H9 (cell line): Measurements from ENCODE around the gene AKT3. TPM values are rescaled to one million over a fixed set of nuclear protein-coding genes. Genes with fewer than 3 reads are reported as not detected.

Source experiments
- DNase-seq: peaks from one replicate; pipeline ENCODE4 v3.0.0-alpha.2; 2017
- H2AFZ ChIP-seq: one replicate; pipeline ENCODE4 v1.6.1; 2013; ENCODE audit warnings: mild to moderate bottlenecking, low read length, control low read depth, moderate library complexity
- H2AK5ac ChIP-seq: 2 replicates; pipeline ENCODE4 v1.6.1; 2013; ENCODE audit warnings: low read length, control low read depth, mixed read lengths; ENCODE audit not compliant: insufficient read length
- H2BK120ac ChIP-seq: one replicate; pipeline ENCODE4 v1.6.1; 2013; ENCODE audit warnings: low read depth, mild to moderate bottlenecking, low read length, control low read depth, inconsistent platforms; ENCODE audit not compliant: poor library complexity, severe bottlenecking
- H2BK12ac ChIP-seq: 2 replicates; pipeline ENCODE4 v1.6.1; 2013; ENCODE audit warnings: low read length, control low read depth, mixed read lengths, low read depth; ENCODE audit not compliant: insufficient read length
- H2BK15ac ChIP-seq: 2 replicates; pipeline ENCODE4 v1.6.1; 2013; ENCODE audit warnings: low read depth, low read length, control low read depth
- H2BK20ac ChIP-seq: one replicate; pipeline ENCODE4 v1.6.1; 2013; ENCODE audit warnings: low read depth, mild to moderate bottlenecking, low read length, control low read depth, inconsistent platforms; ENCODE audit not compliant: poor library complexity, severe bottlenecking
- H2BK5ac ChIP-seq: 2 replicates; pipeline ENCODE4 v1.6.1; 2013; ENCODE audit warnings: low read length, control low read depth, mixed read lengths; ENCODE audit not compliant: insufficient read length
- H3K14ac ChIP-seq: 2 replicates; pipeline ENCODE4 v1.6.1; 2013; ENCODE audit warnings: low read length, control low read depth; ENCODE audit not compliant: insufficient read depth
- H3K18ac ChIP-seq: 2 replicates; pipeline ENCODE4 v1.6.1; 2013; ENCODE audit warnings: low read depth, mild to moderate bottlenecking, mixed read lengths, low read length, control low read depth; ENCODE audit not compliant: insufficient read length
- H3K23ac ChIP-seq: 2 replicates; pipeline ENCODE4 v1.6.1; 2013; ENCODE audit warnings: low read length, control low read depth, mixed read lengths, low read depth; ENCODE audit not compliant: insufficient read length
- H3K23me2 ChIP-seq: 2 replicates; pipeline ENCODE4 v1.6.1; 2013; ENCODE audit warnings: low read depth, mild to moderate bottlenecking, mixed read lengths, low read length, control low read depth; ENCODE audit not compliant: insufficient read length, poor library complexity, severe bottlenecking
- H3K27ac ChIP-seq: 2 replicates; pipeline ENCODE4 v1.5.1; 2013; ENCODE audit warnings: low read length, control low read depth, mixed read lengths, low read depth; ENCODE audit not compliant: insufficient read length
- H3K27me3 ChIP-seq: 2 replicates; pipeline ENCODE4 v1.6.1; 2013; ENCODE audit warnings: low read length, control low read depth, inconsistent platforms; ENCODE audit not compliant: insufficient read depth
- H3K4ac ChIP-seq: 2 replicates; pipeline ENCODE4 v1.6.1; 2013; ENCODE audit warnings: low read depth, mild to moderate bottlenecking, control low read depth, inconsistent platforms, low read length, moderate library complexity
- H3K4me1 ChIP-seq: 2 replicates; pipeline ENCODE4 v1.6.1; 2013; ENCODE audit warnings: low read length, control low read depth, inconsistent platforms; ENCODE audit not compliant: insufficient read depth
- H3K4me2 ChIP-seq: 2 replicates; pipeline ENCODE4 v1.6.1; 2013; ENCODE audit warnings: low read length, control low read depth, mixed read lengths; ENCODE audit not compliant: insufficient read length, insufficient read depth
- H3K56ac ChIP-seq: 2 replicates; pipeline ENCODE4 v1.6.1; 2013; ENCODE audit warnings: low read depth, mild to moderate bottlenecking, mixed read lengths, low read length, control low read depth; ENCODE audit not compliant: insufficient read length
- H3K79me1 ChIP-seq: 2 replicates; pipeline ENCODE4 v1.6.1; 2013; ENCODE audit warnings: low read depth, mild to moderate bottlenecking, moderate library complexity, low read length, control low read depth, inconsistent platforms; ENCODE audit not compliant: insufficient read depth, poor library complexity, severe bottlenecking
- H3K79me2 ChIP-seq: 2 replicates; pipeline ENCODE4 v1.6.1; 2013; ENCODE audit warnings: low read length, control low read depth, inconsistent platforms; ENCODE audit not compliant: insufficient read depth
- H3K9ac ChIP-seq: 2 replicates; pipeline ENCODE4 v1.6.1; 2013; ENCODE audit warnings: low read length, control low read depth, mixed read lengths; ENCODE audit not compliant: insufficient read length; ENCODE audit errors: extremely low read depth
- H3K9me3 ChIP-seq: one replicate; pipeline ENCODE4 v1.6.1; 2013; ENCODE audit warnings: low read depth, low read length, inconsistent platforms; ENCODE audit not compliant: control insufficient read depth
- H3T11ph ChIP-seq: one replicate; pipeline ENCODE4 v1.6.1; 2013; ENCODE audit warnings: mild to moderate bottlenecking, low read length, control low read depth, inconsistent platforms
- H4K20me1 ChIP-seq: one replicate; pipeline ENCODE4 v1.6.1; 2013; ENCODE audit not compliant: control insufficient read depth, insufficient read length, insufficient read depth
- H4K5ac ChIP-seq: 2 replicates; pipeline ENCODE4 v1.6.1; 2013; ENCODE audit warnings: low read depth, mild to moderate bottlenecking, mixed read lengths, low read length, control low read depth; ENCODE audit not compliant: insufficient read length
- H4K8ac ChIP-seq: replicated peaks from 2 replicates; pipeline ENCODE4 v1.6.1; 2013; ENCODE audit warnings: low read length, control low read depth, mixed read lengths, low read depth; ENCODE audit not compliant: insufficient read length
- H4K91ac ChIP-seq: 2 replicates; pipeline ENCODE4 v1.6.1; 2013; ENCODE audit warnings: low read depth, mild to moderate bottlenecking, moderate library complexity, mixed read lengths, low read length, control low read depth; ENCODE audit not compliant: insufficient read length
- H3K27ac Mint-ChIP-seq, 3 experiments: 2 replicates in 2 of 3; 3 replicates in 1 of 3; pipeline ENCODE4 v1.8.0; 2020 to 2021; ENCODE audit warnings: mixed read lengths in 3 of 3, mild to moderate bottlenecking in 1 of 3, moderate library complexity in 1 of 3
- H3K27me3 Mint-ChIP-seq: 2 replicates; pipeline ENCODE4 v1.8.0; 2021; ENCODE audit warnings: low read depth, mild to moderate bottlenecking, moderate library complexity, mixed read lengths
- H3K36me3 Mint-ChIP-seq, 3 experiments: 2 replicates in 2 of 3; 3 replicates in 1 of 3; pipeline ENCODE4 v1.8.0; 2020 to 2021; ENCODE audit warnings: low read depth in 3 of 3, mixed read lengths in 3 of 3; ENCODE audit not compliant: insufficient read depth in 1 of 3
- H3K4me1 Mint-ChIP-seq, 2 experiments: 2 replicates each; pipeline ENCODE4 v1.8.0; 2020; ENCODE audit warnings: mixed read lengths in 2 of 2
- H3K4me3 Mint-ChIP-seq, 2 experiments: 2 replicates in 1 of 2; 3 replicates in 1 of 2; pipeline ENCODE4 v1.8.0; 2020 to 2021; ENCODE audit warnings: mild to moderate bottlenecking in 2 of 2, mixed read lengths in 2 of 2, moderate library complexity in 1 of 2
- H3K9me3 Mint-ChIP-seq, 2 experiments: 2 replicates in 1 of 2; 3 replicates in 1 of 2; pipeline ENCODE4 v1.8.0; 2020; ENCODE audit warnings: mild to moderate bottlenecking in 2 of 2, mixed read lengths in 2 of 2, moderate library complexity in 1 of 2
- WGBS: extraction: QIAGEN DNeasy Blood & Tissue Kit; methylation state at CpG from one replicate; pipeline ENCODE4 v1.1.7; 2013; ENCODE audit warnings: missing lambda C conversion rate, low lambda C conversion rate, mixed read lengths; ENCODE audit not compliant: insufficient read length; ENCODE audit errors: extremely low coverage; 5-methylcytosine and 5-hydroxymethylcytosine counted together
- total RNA-seq: library from RNA; stranded (reverse); gene quantifications from 2 replicates; pipeline ENCODE4 v1.2.1, GENCODE V29; 2021
- TF ChIP-seq, protein P1 (sequence below): fragments of 200-600 bp; sonication (generic); conservative IDR thresholded peaks from 3 replicates; pipeline ENCODE4 v1.8.0; 2021; ENCODE audit warnings: antibody characterized with exemption, mild to moderate bottlenecking

AKT3 gene
- total RNA-seq, 1 experiment from 2014 or later, result 27.8 TPM

DNA sequence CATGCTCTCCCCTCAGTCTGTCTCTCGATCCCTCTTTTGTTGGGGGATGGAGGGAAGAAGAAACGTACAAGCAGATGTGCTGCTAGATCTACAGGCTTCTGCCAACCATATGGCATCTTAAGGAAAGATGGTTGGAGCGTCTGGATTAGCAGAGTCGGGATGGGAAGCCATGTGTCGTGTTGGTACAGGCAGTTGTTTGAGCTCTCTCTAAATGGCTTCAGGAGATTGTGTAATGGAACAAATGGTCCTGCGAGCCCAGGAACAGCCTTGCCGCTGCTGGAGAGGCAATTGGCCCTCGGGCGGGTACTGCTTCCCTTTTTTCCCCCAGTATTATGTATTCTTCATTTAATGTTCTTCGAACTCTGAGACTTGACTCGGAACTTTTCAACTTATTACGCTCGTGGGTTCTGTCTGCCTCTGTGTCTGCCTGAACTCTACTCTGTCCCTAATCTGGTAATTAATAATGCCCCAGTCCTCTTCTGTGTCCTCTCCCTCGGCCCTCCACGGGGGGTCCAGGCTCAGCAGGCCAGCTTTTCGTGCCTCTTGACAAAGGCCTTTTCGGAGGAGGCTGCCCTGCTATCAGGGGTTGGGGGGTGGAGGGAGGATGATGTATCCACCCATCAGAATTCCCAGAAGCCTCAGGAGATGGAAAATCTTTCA lies 378.9 kb downstream of the AKT3 start:
- DNase-seq, result no peak
- H3K9ac ChIP-seq, result no peak overlapping the region
- no peaks in the 10 kb centered on the region for H3K79me2 ChIP-seq
- H3K23me2 ChIP-seq, result no peaks in the 10 kb centered on the region
- no peak overlapping the region for H2AK5ac ChIP-seq
- H2BK12ac ChIP-seq, result no peak overlapping the region
- H2AFZ ChIP-seq, result no peak overlapping the region
- no peak overlapping the region for H2BK20ac ChIP-seq
- H4K20me1 ChIP-seq, result no peaks in the 10 kb centered on the region
- TF ChIP-seq, protein P1, sequence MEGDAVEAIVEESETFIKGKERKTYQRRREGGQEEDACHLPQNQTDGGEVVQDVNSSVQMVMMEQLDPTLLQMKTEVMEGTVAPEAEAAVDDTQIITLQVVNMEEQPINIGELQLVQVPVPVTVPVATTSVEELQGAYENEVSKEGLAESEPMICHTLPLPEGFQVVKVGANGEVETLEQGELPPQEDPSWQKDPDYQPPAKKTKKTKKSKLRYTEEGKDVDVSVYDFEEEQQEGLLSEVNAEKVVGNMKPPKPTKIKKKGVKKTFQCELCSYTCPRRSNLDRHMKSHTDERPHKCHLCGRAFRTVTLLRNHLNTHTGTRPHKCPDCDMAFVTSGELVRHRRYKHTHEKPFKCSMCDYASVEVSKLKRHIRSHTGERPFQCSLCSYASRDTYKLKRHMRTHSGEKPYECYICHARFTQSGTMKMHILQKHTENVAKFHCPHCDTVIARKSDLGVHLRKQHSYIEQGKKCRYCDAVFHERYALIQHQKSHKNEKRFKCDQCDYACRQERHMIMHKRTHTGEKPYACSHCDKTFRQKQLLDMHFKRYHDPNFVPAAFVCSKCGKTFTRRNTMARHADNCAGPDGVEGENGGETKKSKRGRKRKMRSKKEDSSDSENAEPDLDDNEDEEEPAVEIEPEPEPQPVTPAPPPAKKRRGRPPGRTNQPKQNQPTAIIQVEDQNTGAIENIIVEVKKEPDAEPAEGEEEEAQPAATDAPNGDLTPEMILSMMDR, result no peak
- no CpG with 5 or more reads among the region's 17 CpGs for WGBS
- no peaks in the 10 kb centered on the region for H3K9me3 Mint-ChIP-seq
- no peaks in the 10 kb centered on the region for H3K79me1 ChIP-seq
- H3K18ac ChIP-seq, result no peak overlapping the region
- no peak overlapping the region for H3T11ph ChIP-seq
- H3K27me3 ChIP-seq, result no peaks in the 10 kb centered on the region
- H2BK15ac ChIP-seq, result no peak overlapping the region
- H4K91ac ChIP-seq, result no peak overlapping the region
- H3K14ac ChIP-seq, result no peak overlapping the region
- H2BK120ac ChIP-seq, result no peak overlapping the region
- no peak overlapping the region for H2BK5ac ChIP-seq
- peaks cover 49 to 59% of the 10 kb centered on the region in 2 experiments for H3K4me1 Mint-ChIP-seq
- H3K27ac Mint-ChIP-seq, result peak overlapping the region in 1 of 3 experiments; percentile 91; a peak in 1 of 7 replicates
- H3K4me2 ChIP-seq, result no peak overlapping the region
- no peak overlapping the region for H3K56ac ChIP-seq
- no peak overlapping the region for H4K8ac ChIP-seq
- H3K9me3 ChIP-seq, result no peaks in the 10 kb centered on the region
- H3K27ac ChIP-seq, result no peak overlapping the region
- no peaks in the 10 kb centered on the region for H3K27me3 Mint-ChIP-seq
- no peak overlapping the region for H3K23ac ChIP-seq
- H3K4ac ChIP-seq, result no peak overlapping the region
- peaks cover 5% of the 10 kb centered on the region; the same call in 1 of the 2 replicates for H3K4me1 ChIP-seq
- no peak overlapping the region; a peak in 1 of 5 replicates for H3K4me3 Mint-ChIP-seq
- no peaks in the 10 kb centered on the region for H3K36me3 Mint-ChIP-seq
- H4K5ac ChIP-seq, result no peak overlapping the region
